CD4-positive, CD25-positive, alpha-beta regulatory T cell (primary cell): ENCODE results near the gene ARHGAP31. TPM values are rescaled to one million over a fixed set of nuclear protein-coding genes. Genes with fewer than 3 reads are reported as not detected.
A peak's percentile ranks its signal among the peaks of the same experiment; 100 is the strongest.

Experiments
- ATAC-seq, 2 donors: fragments of 150-1000 bp; cut with Tn5 transposase; one replicate each; pipeline ENCODE4 v1.10.0; 2021; ENCODE audit warnings: low read depth in 2 of 2, moderate number of reproducible peaks in 2 of 2, moderate library complexity in 1 of 2
- DNase-seq, 3 donors: peaks; one replicate each; pipeline versions ENCODE4 v3.0.0 to v3.0.0-alpha.2; 2012 to 2022; ENCODE audit warnings: mixed read lengths in 1 of 3
- H3K27ac ChIP-seq: one replicate; pipeline ENCODE4 v1.7.0; 2013; ENCODE audit warnings: mild to moderate bottlenecking, low read length; ENCODE audit not compliant: insufficient read depth, poor library complexity, severe bottlenecking
- H3K27me3 ChIP-seq: one replicate; pipeline ENCODE4 v1.7.0; 2013; ENCODE audit warnings: low read length; ENCODE audit not compliant: control insufficient read depth, insufficient read depth
- H3K36me3 ChIP-seq: one replicate; pipeline ENCODE4 v1.7.0; 2013; ENCODE audit warnings: mild to moderate bottlenecking, low read length, moderate library complexity; ENCODE audit not compliant: control insufficient read depth, insufficient read depth
- H3K4me1 ChIP-seq: 2 replicates; pipeline ENCODE4 v1.7.0; 2013; ENCODE audit warnings: mild to moderate bottlenecking, low read length; ENCODE audit not compliant: insufficient read depth, control insufficient read depth, poor library complexity, severe bottlenecking
- H3K4me3 ChIP-seq: one replicate; pipeline ENCODE4 v1.7.0; 2013; ENCODE audit warnings: low read depth, mild to moderate bottlenecking, low read length, moderate library complexity
- H3K9me3 ChIP-seq, 2 experiments: 1 replicate in 1 of 2; 2 replicates in 1 of 2; pipeline ENCODE4 v1.7.0; 2013; ENCODE audit warnings: low read length in 2 of 2, mild to moderate bottlenecking in 1 of 2, moderate library complexity in 1 of 2; ENCODE audit not compliant: control insufficient read depth in 2 of 2
- H3K27ac Mint-ChIP-seq, 3 donors: one replicate each; pipeline ENCODE4 v1.8.0; 2020 to 2022; ENCODE audit warnings: mild to moderate bottlenecking in 3 of 3, mixed read lengths in 3 of 3, moderate library complexity in 2 of 3
- H3K27me3 Mint-ChIP-seq: one replicate; pipeline ENCODE4 v1.8.0; 2022; ENCODE audit warnings: mild to moderate bottlenecking, mixed read lengths
- H3K36me3 Mint-ChIP-seq: one replicate; pipeline ENCODE4 v1.8.0; 2020; ENCODE audit warnings: mixed read lengths
- H3K4me1 Mint-ChIP-seq, 4 donors: one replicate each; pipeline ENCODE4 v1.8.0; 2020 to 2022; ENCODE audit warnings: mixed read lengths in 4 of 4, mild to moderate bottlenecking in 1 of 4
- H3K4me3 Mint-ChIP-seq, 4 donors: one replicate each; pipeline ENCODE4 v1.8.0; 2020 to 2022; ENCODE audit warnings: mild to moderate bottlenecking in 4 of 4, mixed read lengths in 4 of 4, moderate library complexity in 3 of 4
- H3K9me3 Mint-ChIP-seq, 7 donors: one replicate each; pipeline ENCODE4 v1.8.0; 2020 to 2022; ENCODE audit warnings: mixed read lengths in 7 of 7, mild to moderate bottlenecking in 3 of 7, moderate library complexity in 2 of 7
- polyA plus RNA-seq, 4 donors: library from polyadenylated mRNA; unstranded; fragments of 300-500 nt; fragmentation: Illumina TruSeq; gene quantifications; one replicate each; pipeline ENCODE4 v1.2.3, GENCODE V29; 2021
- total RNA-seq: library from RNA; stranded (reverse); gene quantifications from one replicate; pipeline ENCODE4 v1.2.3, GENCODE V29; 2022

Gene ARHGAP31
- total and polyA plus RNA-seq, 5 donors from 2014 or later = 2.6 to 13.6 (median 4.8) TPM

DNA sequence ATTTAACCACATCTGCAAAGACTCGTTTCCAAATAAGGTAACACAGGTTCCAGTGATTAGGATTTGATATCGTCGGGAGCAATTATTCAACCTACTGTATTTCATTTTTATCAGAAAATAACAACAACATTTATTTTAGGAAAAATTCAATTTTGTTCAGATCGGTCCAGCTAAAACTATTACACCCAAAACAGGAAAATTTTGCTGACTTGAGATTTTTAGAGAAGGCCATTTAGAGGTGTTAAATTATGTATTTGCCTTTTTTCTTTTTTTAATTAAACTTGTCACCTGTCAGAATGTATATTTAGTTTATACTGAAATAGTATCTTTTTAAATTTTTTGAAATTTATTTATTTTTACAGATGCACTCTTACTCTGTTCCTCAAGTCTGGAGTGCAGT is 81.3 kb downstream of the ARHGAP31 start:
- ATAC-seq (no peak), DNase-seq (no peak)
- no peaks in the 10 kb centered on the region for H3K4me1 ChIP-seq
- Mint-ChIP-seq H3K36me3 (peaks cover 26% of the 10 kb centered on the region), H3K27me3 (no peaks in the 10 kb centered on the region), H3K4me1 (peaks cover 0 to 8% (median 4%) of the 10 kb centered on the region in 4 donors), H3K27ac (peak overlapping the region in 1 of 3 donors; percentile 55), H3K4me3 (no peak overlapping the region), H3K9me3 (peaks cover 0 to 5% (median 0%) of the 10 kb centered on the region in 7 donors)
- H3K27me3 ChIP-seq = no peaks in the 10 kb centered on the region
- no peak overlapping the region for H3K27ac ChIP-seq
- H3K36me3 ChIP-seq = no peaks in the 10 kb centered on the region
- no peaks in the 10 kb centered on the region for H3K9me3 ChIP-seq
- H3K4me3 ChIP-seq = no peak overlapping the region

DNA sequence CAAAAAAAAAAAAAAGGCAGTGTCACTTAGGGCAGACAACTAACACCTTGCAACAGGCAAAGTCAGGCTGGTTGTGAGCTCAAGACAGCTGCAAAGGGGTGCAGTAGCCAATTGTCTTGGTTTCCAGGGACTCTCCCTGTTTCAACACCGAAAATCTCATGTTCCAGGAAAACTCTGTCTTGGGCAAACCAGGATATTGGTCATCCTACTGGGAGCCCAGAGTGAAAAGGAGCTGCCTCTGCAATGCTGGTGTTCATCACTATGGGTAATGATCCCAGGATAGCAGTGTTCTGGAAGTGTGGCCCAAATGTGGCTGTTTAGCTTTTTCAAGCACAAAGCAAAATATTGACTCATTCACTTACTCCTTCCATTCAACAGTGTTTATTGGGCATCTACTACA is 82.6 kb downstream of the ARHGAP31 start:
- Histone ChIP-seq H3K4me3 (no peak overlapping the region), H3K27ac (no peak overlapping the region), H3K4me1 (no peaks in the 10 kb centered on the region), H3K36me3 (peaks cover 4% of the 10 kb centered on the region), H3K27me3 (no peaks in the 10 kb centered on the region), H3K9me3 (no peaks in the 10 kb centered on the region)
- H3K4me3 Mint-ChIP-seq = no peak overlapping the region
- peaks cover 28% of the 10 kb centered on the region for H3K36me3 Mint-ChIP-seq
- H3K4me1 Mint-ChIP-seq = peaks cover 0 to 5% (median 3%) of the 10 kb centered on the region in 4 donors
- no peak for ATAC-seq
- DNase-seq = no peak
- H3K27ac Mint-ChIP-seq = peak overlapping the region in 1 of 3 donors; percentile 65
- H3K9me3 Mint-ChIP-seq = peaks cover 0 to 3% (median 0%) of the 10 kb centered on the region in 7 donors
- no peaks in the 10 kb centered on the region for H3K27me3 Mint-ChIP-seq

GRCh38 chr3:119378259-119378803 is 84.1 kb downstream of the ARHGAP31 start:
- DNase-seq = no peak
- H3K36me3 Mint-ChIP-seq = peaks cover 39% of the 10 kb centered on the region
- no peak overlapping the region for H3K4me3 Mint-ChIP-seq
- Histone ChIP-seq H3K9me3 (no peaks in the 10 kb centered on the region), H3K4me1 (no peaks in the 10 kb centered on the region), H3K27me3 (no peaks in the 10 kb centered on the region), H3K4me3 (no peak overlapping the region), H3K27ac (no peak overlapping the region), H3K36me3 (peaks cover 17% of the 10 kb centered on the region)
- no peak for ATAC-seq
- no peaks in the 10 kb centered on the region for H3K27me3 Mint-ChIP-seq
- H3K4me1 Mint-ChIP-seq = peaks cover 0 to 7% (median 4%) of the 10 kb centered on the region in 4 donors
- H3K27ac Mint-ChIP-seq = no peak overlapping the region
- no peaks in the 10 kb centered on the region for H3K9me3 Mint-ChIP-seq

DNA sequence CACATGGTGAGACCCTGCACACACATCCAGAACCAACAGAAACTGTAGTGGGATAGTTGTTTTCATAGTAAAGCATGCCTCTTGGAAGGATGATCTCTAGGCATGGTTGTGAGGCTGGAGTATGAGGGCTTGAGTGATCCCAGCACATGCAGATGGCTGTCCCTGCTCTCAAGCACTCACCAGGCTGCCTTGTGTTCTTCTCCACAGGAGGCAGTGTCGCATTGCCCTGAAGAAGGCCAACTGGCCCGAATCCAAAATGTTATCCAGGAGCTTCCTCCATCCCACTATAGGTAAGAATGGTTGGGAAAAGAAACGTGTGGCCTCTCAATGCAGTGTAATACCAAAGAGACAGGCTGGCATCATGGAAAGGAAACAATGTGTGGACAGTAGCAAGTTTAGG is 86.5 kb downstream of the ARHGAP31 start:
- Histone ChIP-seq H3K4me1 (no peaks in the 10 kb centered on the region), H3K36me3 (peaks cover 30% of the 10 kb centered on the region), H3K9me3 (no peaks in the 10 kb centered on the region), H3K27me3 (no peaks in the 10 kb centered on the region), H3K27ac (no peak overlapping the region), H3K4me3 (no peak overlapping the region)
- peaks cover 41% of the 10 kb centered on the region for H3K36me3 Mint-ChIP-seq
- no peaks in the 10 kb centered on the region for H3K27me3 Mint-ChIP-seq
- DNase-seq = no peak
- no peak overlapping the region for H3K4me3 Mint-ChIP-seq
- no peak for ATAC-seq
- H3K27ac Mint-ChIP-seq = no peak overlapping the region
- peaks cover 0 to 2% (median under 1%) of the 10 kb centered on the region in 4 donors for H3K4me1 Mint-ChIP-seq
- H3K9me3 Mint-ChIP-seq = no peaks in the 10 kb centered on the region

GRCh38 chr3:119382134-119382533 is 88.0 kb downstream of the ARHGAP31 start:
- H3K4me1 Mint-ChIP-seq = peaks cover 0 to 2% (median under 1%) of the 10 kb centered on the region in 4 donors
- Histone ChIP-seq H3K36me3 (peaks cover 34% of the 10 kb centered on the region), H3K4me3 (no peak overlapping the region), H3K9me3 (no peaks in the 10 kb centered on the region), H3K27ac (no peak overlapping the region), H3K4me1 (no peaks in the 10 kb centered on the region), H3K27me3 (no peaks in the 10 kb centered on the region)
- H3K27me3 Mint-ChIP-seq = no peaks in the 10 kb centered on the region
- ATAC-seq (no peak), DNase-seq (no peak)
- peaks cover 40% of the 10 kb centered on the region for H3K36me3 Mint-ChIP-seq
- H3K4me3 Mint-ChIP-seq = no peak overlapping the region
- no peak overlapping the region for H3K27ac Mint-ChIP-seq
- H3K9me3 Mint-ChIP-seq = no peaks in the 10 kb centered on the region

DNA sequence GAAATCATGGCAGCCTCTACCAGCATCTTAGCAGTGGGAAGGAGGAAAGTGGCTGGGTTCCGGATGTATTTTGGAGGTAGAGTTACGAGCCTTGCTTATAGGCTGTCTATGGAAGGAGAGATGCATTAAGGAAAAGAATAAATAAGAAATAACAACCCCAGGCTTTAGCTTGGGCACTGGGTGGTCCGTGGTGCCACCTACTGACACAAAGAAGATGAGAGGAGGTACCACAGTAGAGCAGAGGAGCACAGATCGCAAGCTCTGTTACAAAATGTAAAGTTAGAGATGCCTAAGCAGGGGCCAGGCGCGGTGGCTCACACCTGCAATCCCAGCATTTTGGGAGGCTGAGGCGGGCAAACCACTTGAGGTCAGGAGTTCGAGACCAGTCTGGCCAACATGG is 94.4 kb downstream of the ARHGAP31 start:
- no peak for ATAC-seq
- H3K9me3 Mint-ChIP-seq = no peaks in the 10 kb centered on the region
- H3K27ac Mint-ChIP-seq = peak overlapping the region in 1 of 3 donors; percentile 18
- H3K4me1 ChIP-seq = no peaks in the 10 kb centered on the region
- H3K27ac ChIP-seq = no peak overlapping the region
- no peaks in the 10 kb centered on the region for H3K27me3 ChIP-seq
- H3K4me1 Mint-ChIP-seq = peaks cover 0 to 3% (median 0%) of the 10 kb centered on the region in 4 donors
- H3K27me3 Mint-ChIP-seq = no peaks in the 10 kb centered on the region
- H3K36me3 ChIP-seq = peaks cover 33% of the 10 kb centered on the region
- H3K4me3 Mint-ChIP-seq = no peak overlapping the region
- H3K36me3 Mint-ChIP-seq = peaks cover 45% of the 10 kb centered on the region
- no peaks in the 10 kb centered on the region for H3K9me3 ChIP-seq
- H3K4me3 ChIP-seq = no peak overlapping the region
- no peak for DNase-seq

GRCh38 chr3:119395923-119396358 is 101.8 kb downstream of the ARHGAP31 start:
- ATAC-seq = no peak

GRCh38 chr3:119396870-119397269 is 102.7 kb downstream of the ARHGAP31 start:
- Mint-ChIP-seq H3K4me3 (no peak overlapping the region), H3K4me1 (peaks cover 12 to 17% (median 14%) of the 10 kb centered on the region in 4 donors), H3K36me3 (peaks cover 36% of the 10 kb centered on the region), H3K27ac (peak overlapping the region in 1 of 3 donors; percentile 49), H3K27me3 (no peaks in the 10 kb centered on the region), H3K9me3 (no peaks in the 10 kb centered on the region)
- Histone ChIP-seq H3K27me3 (no peaks in the 10 kb centered on the region), H3K36me3 (peaks cover 33% of the 10 kb centered on the region), H3K4me3 (no peak overlapping the region), H3K9me3 (no peaks in the 10 kb centered on the region), H3K4me1 (no peaks in the 10 kb centered on the region), H3K27ac (no peak overlapping the region)
- ATAC-seq (no peak), DNase-seq (no peak)

More at GRCh38 chr3:119395923-119396358, 101.8 kb downstream of the ARHGAP31 start:
- Mint-ChIP-seq H3K27me3 (no peaks in the 10 kb centered on the region), H3K4me1 (peaks cover 6 to 17% (median 9%) of the 10 kb centered on the region in 4 donors), H3K9me3 (no peaks in the 10 kb centered on the region), H3K27ac (peak overlapping the region in 2 of 3 donors; percentile 23 to 77), H3K4me3 (no peak overlapping the region), H3K36me3 (peaks cover 38% of the 10 kb centered on the region)
- no peak overlapping the region for H3K4me3 ChIP-seq
- H3K36me3 ChIP-seq = peaks cover 33% of the 10 kb centered on the region
- H3K27me3 ChIP-seq = no peaks in the 10 kb centered on the region
- no peak overlapping the region for H3K27ac ChIP-seq
- no peaks in the 10 kb centered on the region for H3K9me3 ChIP-seq
- no peak for DNase-seq
- no peaks in the 10 kb centered on the region for H3K4me1 ChIP-seq
